Esophagus muscularis mucosa (tissue), 4 donors: ENCODE measurements around the gene ZNF207. TPM values are rescaled to one million over a fixed set of nuclear protein-coding genes. Genes with fewer than 3 reads are reported as not detected.

Experiments used
- DNase-seq: peaks from one replicate; pipeline ENCODE4 v3.0.0-alpha.2; 2017; ENCODE audit errors: extremely low spot score
- H3K27ac ChIP-seq, 4 donors: fragments of 200-600 bp; sonication (generic); replicated peaks in 1 of 4; 1 replicate in 3 of 4; 2 replicates in 1 of 4; pipeline ENCODE4 v1.5.1; 2016 to 2019; ENCODE audit warnings: mild to moderate bottlenecking in 1 of 4
- H3K27me3 ChIP-seq, 4 donors: fragments of 200-600 bp; sonication (generic); one replicate each; pipeline versions ENCODE4 v1.5.1 to v1.6.0; 2016 to 2019
- H3K36me3 ChIP-seq, 4 donors: fragments of 200-600 bp; sonication (generic); one replicate each; pipeline ENCODE4 v1.5.1; 2016 to 2019
- H3K4me1 ChIP-seq, 4 donors: fragments of 200-600 bp; sonication (generic); one replicate each; pipeline ENCODE4 v1.5.1; 2016 to 2019
- H3K4me3 ChIP-seq, 4 donors: fragments of 200-600 bp; sonication (generic); 1 replicate in 2 of 4; 2 replicates in 2 of 4; pipeline ENCODE4 v1.5.1; 2016 to 2019; ENCODE audit warnings: mild to moderate bottlenecking in 4 of 4, moderate library complexity in 1 of 4
- H3K9me3 ChIP-seq, 4 donors: fragments of 200-600 bp; sonication (generic); 1 replicate in 3 of 4; 2 replicates in 1 of 4; pipeline ENCODE4 v1.5.1; 2016 to 2019
- EP300 ChIP-seq: sonication (generic); formaldehyde crosslinking; IDR thresholded peaks from one replicate; pipeline ENCODE4 v1.6.1; 2017; ENCODE audit warnings: antibody characterized with exemption
- POLR2A ChIP-seq: fragments of 450-650 bp; IDR thresholded peaks from one replicate; pipeline ENCODE4 v1.6.1; 2017; ENCODE audit warnings: antibody characterized with exemption, moderate library complexity, mild to moderate bottlenecking, low read depth
- POLR2AphosphoS5 ChIP-seq, 2 donors: sonication (generic); formaldehyde crosslinking; IDR thresholded peaks; one replicate each; pipeline ENCODE4 v1.6.1; 2017; ENCODE audit warnings: antibody characterized with exemption in 2 of 2
- WGBS: methylation state at CpG from one replicate; pipeline ENCODE4 v1.1.5; 2018; 5-methylcytosine and 5-hydroxymethylcytosine counted together
- intact Hi-C: fragments of 100-400 bp; cut with DNase I; formaldehyde crosslinking; loops from one replicate; pipeline ENCODE4 v1.15.1; 2023
- total RNA-seq, 4 donors: library from RNA; depleted of rRNA; stranded (reverse); fragments of >200 nt; gene quantifications; one replicate each; pipeline versions ENCODE4 v1.1.0 to v1.2.1, GENCODE V29; 2016
- TF ChIP-seq, protein P1 (sequence below), 3 experiments: fragments of 200-600 bp in 2 of 3; fragments of 450-650 bp in 1 of 3; sonication (generic) in 2 of 3; IDR thresholded peaks; one replicate each; pipeline ENCODE4 v1.5.1; 2017 to 2019; ENCODE audit warnings: antibody characterized with exemption in 3 of 3, mild to moderate bottlenecking in 2 of 3, moderate library complexity in 1 of 3

The ZNF207 gene
- total RNA-seq, 4 donors from 2014 or later, result 68.1 to 92.1 (median 86.3) TPM

DNA sequence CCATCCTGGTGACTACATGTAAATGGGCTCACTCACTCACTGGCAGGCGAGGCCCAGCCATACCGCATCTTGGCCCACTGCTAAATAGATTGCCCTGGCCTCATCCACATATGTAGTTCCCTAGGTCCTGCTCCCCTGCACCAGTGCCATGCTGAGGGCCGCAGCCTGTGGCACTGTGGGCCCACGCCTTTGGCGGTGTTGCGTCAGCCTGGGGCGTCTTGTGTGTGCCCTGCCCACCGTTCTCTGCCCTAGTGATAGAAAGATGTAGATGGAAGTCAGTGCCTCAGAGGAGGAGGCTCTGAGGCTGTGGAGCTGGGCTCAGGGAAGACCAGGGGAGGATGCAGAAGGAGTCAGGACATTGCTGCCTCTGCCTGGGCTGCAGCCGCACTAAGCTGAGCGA is 26.9 kb upstream of the ZNF207 start:
- Histone ChIP-seq H3K36me3 (no peaks in the 10 kb centered on the region), H3K4me1 (peaks cover 0 to 10% (median 2%) of the 10 kb centered on the region in 4 donors), H3K4me3 (no peak overlapping the region), H3K27ac (no peak overlapping the region), H3K27me3 (no peaks in the 10 kb centered on the region), H3K9me3 (no peaks in the 10 kb centered on the region)
- 89% methylated on average over 10 of the region's 10 CpGs for WGBS
- intact Hi-C loops, result no loop called here
- no peak for TF ChIP-seq POLR2A
- TF ChIP-seq, protein P1, sequence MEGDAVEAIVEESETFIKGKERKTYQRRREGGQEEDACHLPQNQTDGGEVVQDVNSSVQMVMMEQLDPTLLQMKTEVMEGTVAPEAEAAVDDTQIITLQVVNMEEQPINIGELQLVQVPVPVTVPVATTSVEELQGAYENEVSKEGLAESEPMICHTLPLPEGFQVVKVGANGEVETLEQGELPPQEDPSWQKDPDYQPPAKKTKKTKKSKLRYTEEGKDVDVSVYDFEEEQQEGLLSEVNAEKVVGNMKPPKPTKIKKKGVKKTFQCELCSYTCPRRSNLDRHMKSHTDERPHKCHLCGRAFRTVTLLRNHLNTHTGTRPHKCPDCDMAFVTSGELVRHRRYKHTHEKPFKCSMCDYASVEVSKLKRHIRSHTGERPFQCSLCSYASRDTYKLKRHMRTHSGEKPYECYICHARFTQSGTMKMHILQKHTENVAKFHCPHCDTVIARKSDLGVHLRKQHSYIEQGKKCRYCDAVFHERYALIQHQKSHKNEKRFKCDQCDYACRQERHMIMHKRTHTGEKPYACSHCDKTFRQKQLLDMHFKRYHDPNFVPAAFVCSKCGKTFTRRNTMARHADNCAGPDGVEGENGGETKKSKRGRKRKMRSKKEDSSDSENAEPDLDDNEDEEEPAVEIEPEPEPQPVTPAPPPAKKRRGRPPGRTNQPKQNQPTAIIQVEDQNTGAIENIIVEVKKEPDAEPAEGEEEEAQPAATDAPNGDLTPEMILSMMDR (IDR thresholded peaks at IDR 0.05), result no peak
- TF ChIP-seq EP300, result no peak
- no peak for TF ChIP-seq POLR2AphosphoS5 (IDR thresholded peaks at IDR 0.05)
- DNase-seq, result no peak

DNA sequence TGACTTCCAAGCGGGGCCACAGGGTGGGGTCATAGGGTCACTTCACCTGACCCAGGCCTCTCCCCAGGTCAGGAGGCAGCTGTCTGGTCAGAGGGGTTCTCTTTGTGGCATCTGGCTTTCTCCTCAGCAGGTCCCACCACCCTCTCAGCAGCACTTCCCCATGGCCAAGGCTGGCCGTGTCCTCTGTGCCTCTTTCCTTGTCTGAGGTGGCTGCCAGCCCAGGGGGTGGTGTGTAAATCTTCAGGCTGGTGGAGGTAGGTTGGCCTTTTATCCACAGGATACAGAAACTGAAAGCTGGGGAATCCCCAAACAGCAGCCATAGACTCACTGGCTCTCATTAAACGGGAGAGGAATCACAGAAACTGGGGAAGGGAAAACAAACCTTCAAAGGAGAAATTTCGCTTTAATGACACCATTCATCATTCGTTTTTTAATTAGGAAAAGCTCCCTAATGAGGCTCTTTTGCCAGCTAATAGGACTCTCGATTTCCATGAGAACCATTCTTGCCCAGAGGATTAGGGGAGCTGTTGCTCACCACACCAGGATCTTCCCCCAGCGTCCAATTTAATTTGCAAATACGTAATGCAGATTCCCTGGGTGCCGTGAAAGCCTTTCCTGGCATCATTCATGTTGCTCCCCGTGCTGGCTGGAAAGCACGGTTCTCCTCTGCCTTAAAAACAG is 26.0 kb upstream of the ZNF207 start:
- DNase-seq, result no peak
- peak overlapping the region in 1 of 4 donors; percentile 19 for H3K27ac ChIP-seq

DNA sequence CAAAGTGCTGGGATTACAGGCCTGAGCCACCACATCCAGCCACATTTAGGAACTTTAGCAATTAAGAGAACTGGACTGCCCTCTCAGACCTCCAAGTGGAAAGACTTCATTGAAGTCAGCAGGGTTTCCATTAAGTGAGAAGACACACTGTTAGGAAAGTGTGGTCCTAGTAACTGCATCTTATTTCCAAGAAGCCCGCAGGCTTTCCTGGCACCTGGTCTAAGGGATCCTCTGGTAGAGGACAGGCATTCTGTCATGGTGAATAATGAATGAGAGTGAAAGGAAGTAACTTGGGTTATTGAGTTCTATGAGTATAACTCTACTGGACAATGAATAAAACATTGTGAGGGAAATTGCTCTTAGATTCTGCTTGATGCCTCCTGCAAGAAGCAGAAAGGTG is 22.0 kb upstream of the ZNF207 start:
- no peaks in the 10 kb centered on the region for H3K9me3 ChIP-seq
- H3K27me3 ChIP-seq, result no peaks in the 10 kb centered on the region
- no peak for DNase-seq
- peaks cover 0 to 22% (median 10%) of the 10 kb centered on the region in 4 donors for H3K36me3 ChIP-seq
- TF ChIP-seq POLR2A (no peak), EP300 (no peak), POLR2AphosphoS5 (IDR thresholded peaks at IDR 0.05) (no peak)
- TF ChIP-seq, protein P1 (IDR thresholded peaks at IDR 0.05), result no peak
- peaks cover 0 to 10% (median 0%) of the 10 kb centered on the region in 4 donors for H3K4me1 ChIP-seq
- no peak overlapping the region for H3K27ac ChIP-seq
- no peak overlapping the region for H3K4me3 ChIP-seq
- 92% methylated on average over 1 of the region's 1 CpG for WGBS
- intact Hi-C loops, result no loop called here

More for the DNA sequence above, 26.0 kb upstream of the ZNF207 start:
- Histone ChIP-seq H3K27me3 (no peaks in the 10 kb centered on the region), H3K9me3 (no peaks in the 10 kb centered on the region), H3K4me3 (peak overlapping the region in 3 of 4 donors; percentile 9 to 15 (median 13)), H3K36me3 (no peaks in the 10 kb centered on the region), H3K4me1 (peaks cover 0 to 10% (median 2%) of the 10 kb centered on the region in 4 donors)
- intact Hi-C loops, result no loop called here
- 38% methylated on average over 11 of the region's 11 CpGs for WGBS
- TF ChIP-seq EP300, result no peak
- TF ChIP-seq POLR2AphosphoS5 (IDR thresholded peaks at IDR 0.05), result no peak

DNA sequence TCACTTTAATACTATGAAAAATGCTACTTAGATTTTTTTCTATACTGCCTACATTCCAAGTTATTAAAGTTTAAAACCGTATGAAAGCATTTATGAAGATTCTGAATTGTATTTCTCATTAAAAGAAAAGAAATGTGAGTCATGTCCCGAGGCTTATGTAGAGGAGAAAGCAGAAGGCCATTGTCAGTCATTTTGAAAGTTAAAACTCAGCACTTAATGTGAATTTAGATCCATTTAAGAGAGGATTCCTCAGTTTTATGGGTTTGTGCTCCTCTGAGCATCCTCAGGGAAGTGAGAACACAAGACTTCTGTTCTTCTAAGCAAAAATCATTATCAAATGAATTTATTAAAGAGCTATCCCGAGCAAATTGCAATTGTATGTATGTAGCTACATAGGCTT is 19.8 kb upstream of the ZNF207 start:
- intact Hi-C loops, result no loop called here
- 69% methylated on average over 3 of the region's 3 CpGs for WGBS
- Histone ChIP-seq H3K4me3 (no peak overlapping the region), H3K27ac (no peak overlapping the region), H3K27me3 (no peaks in the 10 kb centered on the region), H3K4me1 (no peaks in the 10 kb centered on the region), H3K9me3 (no peaks in the 10 kb centered on the region), H3K36me3 (peaks cover 0 to 42% (median 27%) of the 10 kb centered on the region in 4 donors)
- DNase-seq, result no peak
- TF ChIP-seq EP300 (no peak), POLR2AphosphoS5 (IDR thresholded peaks at IDR 0.05) (no peak), POLR2A (no peak)
- TF ChIP-seq, protein P1 (IDR thresholded peaks at IDR 0.05), result no peak

DNA sequence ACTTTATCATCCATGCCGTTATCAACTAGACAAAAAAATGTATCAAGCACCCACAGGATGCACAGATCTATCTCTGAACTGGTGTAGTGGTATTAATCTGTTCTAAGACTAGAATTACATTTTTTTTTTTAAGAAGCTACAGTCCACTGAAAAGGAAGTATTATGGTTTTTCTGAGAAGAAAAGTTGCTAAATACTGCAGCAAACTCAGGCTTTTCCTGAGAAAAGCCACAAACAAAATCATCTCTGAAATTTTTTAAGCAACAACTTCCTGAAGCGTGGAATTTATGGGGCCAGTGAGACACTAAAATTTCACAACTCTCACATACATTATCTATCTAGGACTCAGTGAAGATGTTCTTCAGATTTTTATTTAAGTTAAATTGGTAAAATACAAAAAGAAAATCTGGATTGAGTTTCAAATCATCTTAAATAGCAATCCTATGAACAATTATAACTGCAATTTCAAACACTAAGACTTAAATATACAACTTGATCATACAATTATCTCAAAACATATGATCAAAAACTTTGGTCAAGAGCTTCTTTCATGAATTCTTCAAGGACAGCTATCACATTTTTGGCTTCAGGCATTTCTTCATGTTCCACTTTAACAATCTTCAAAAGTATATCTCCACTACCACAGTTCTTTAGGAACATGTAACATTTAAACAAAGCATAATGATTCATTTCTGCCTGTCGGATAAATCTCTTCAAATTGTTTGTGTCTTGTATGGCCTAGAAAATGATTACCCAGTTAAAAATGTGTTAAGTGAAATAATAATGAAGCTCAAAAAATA is 18.5 kb upstream of the ZNF207 start:
- TF ChIP-seq POLR2AphosphoS5 (IDR thresholded peaks at IDR 0.05) (no peak), EP300 (no peak), POLR2A (no peak)
- TF ChIP-seq, protein P1 (IDR thresholded peaks at IDR 0.05), result no peak
- Histone ChIP-seq H3K4me1 (no peaks in the 10 kb centered on the region), H3K27me3 (no peaks in the 10 kb centered on the region), H3K9me3 (no peaks in the 10 kb centered on the region), H3K36me3 (peaks cover 6 to 55% (median 39%) of the 10 kb centered on the region in 4 donors), H3K4me3 (no peak overlapping the region), H3K27ac (no peak overlapping the region)
- intact Hi-C loops, result no loop called here
- DNase-seq, result no peak
- 81% methylated on average over 3 of the region's 3 CpGs for WGBS
